Trophoblast cell (in vitro differentiated cells and primary cell): ENCODE results near the gene HGF.
"Not testable (repeated sequence)": the region's sequence is repeated elsewhere in the genome, so short reads cannot be mapped to it uniquely, and the experiment has no call there.

Source experiments
- DNase-seq, 2 donors: peaks; one replicate each; pipeline ENCODE4 v3.0.0-alpha.2; 2016
- H2AFZ ChIP-seq: 2 replicates; pipeline ENCODE4 v1.6.1; 2013; ENCODE audit warnings: low read length, moderate library complexity, mild to moderate bottlenecking; ENCODE audit not compliant: insufficient read depth, poor library complexity
- H2AK5ac ChIP-seq: 2 replicates; pipeline ENCODE4 v1.6.1; 2013; ENCODE audit warnings: mild to moderate bottlenecking, low read length
- H2BK120ac ChIP-seq: 2 replicates; pipeline ENCODE4 v1.6.1; 2013; ENCODE audit warnings: low read length, mild to moderate bottlenecking, moderate library complexity; ENCODE audit not compliant: insufficient read depth, poor library complexity
- H2BK12ac ChIP-seq: 2 replicates; pipeline ENCODE4 v1.6.1; 2013; ENCODE audit warnings: mild to moderate bottlenecking, low read length, moderate library complexity
- H2BK5ac ChIP-seq: 2 replicates; pipeline ENCODE4 v1.6.1; 2013; ENCODE audit warnings: low read length, low read depth, moderate library complexity, mild to moderate bottlenecking; ENCODE audit not compliant: poor library complexity
- H3K14ac ChIP-seq: 2 replicates; pipeline ENCODE4 v1.6.1; 2013; ENCODE audit warnings: mild to moderate bottlenecking, low read length
- H3K18ac ChIP-seq: 2 replicates; pipeline ENCODE4 v1.6.1; 2013; ENCODE audit warnings: mild to moderate bottlenecking, low read length
- H3K23ac ChIP-seq: 2 replicates; pipeline ENCODE4 v1.6.1; 2013; ENCODE audit warnings: low read length
- H3K27ac ChIP-seq: 2 replicates; pipeline ENCODE4 v1.5.1; 2013; ENCODE audit warnings: low read depth, mild to moderate bottlenecking, inconsistent platforms, low read length, moderate library complexity
- H3K27me3 ChIP-seq: 2 replicates; pipeline ENCODE4 v1.6.1; 2013; ENCODE audit warnings: inconsistent platforms, mild to moderate bottlenecking, low read length, moderate library complexity; ENCODE audit not compliant: insufficient read depth
- H3K36me3 ChIP-seq, 2 experiments: 1 replicate in 1 of 2; 2 replicates in 1 of 2; pipeline ENCODE4 v1.6.1; 2013; ENCODE audit warnings: low read length in 2 of 2, mild to moderate bottlenecking in 2 of 2, moderate library complexity in 1 of 2; ENCODE audit not compliant: insufficient read depth in 2 of 2, control insufficient read depth in 1 of 2
- H3K4ac ChIP-seq: 2 replicates; pipeline ENCODE4 v1.6.1; 2013; ENCODE audit warnings: low read depth, mild to moderate bottlenecking, low read length, moderate library complexity
- H3K4me1 ChIP-seq, 2 experiments: 1 replicate in 1 of 2; 2 replicates in 1 of 2; pipeline ENCODE4 v1.6.1; 2013; ENCODE audit warnings: low read length in 2 of 2, mild to moderate bottlenecking in 2 of 2, moderate library complexity in 1 of 2; ENCODE audit not compliant: insufficient read depth in 2 of 2, control insufficient read depth in 1 of 2
- H3K4me2 ChIP-seq: 2 replicates; pipeline ENCODE4 v1.6.1; 2013; ENCODE audit warnings: inconsistent platforms, mild to moderate bottlenecking, low read length, moderate library complexity
- H3K4me3 ChIP-seq: 2 replicates; pipeline ENCODE4 v1.5.1; 2013; ENCODE audit warnings: mild to moderate bottlenecking, low read depth, low read length, inconsistent platforms
- H3K79me1 ChIP-seq: one replicate; pipeline ENCODE4 v1.6.1; 2013; ENCODE audit warnings: low read length
- H3K79me2 ChIP-seq: 2 replicates; pipeline ENCODE4 v1.6.1; 2013; ENCODE audit warnings: low read length, mild to moderate bottlenecking; ENCODE audit not compliant: control insufficient read depth, insufficient read depth, poor library complexity
- H3K9ac ChIP-seq: 2 replicates; pipeline ENCODE4 v1.6.1; 2013; ENCODE audit warnings: mild to moderate bottlenecking, low read length
- H3K9me3 ChIP-seq: 2 replicates; pipeline ENCODE4 v1.6.1; 2013; ENCODE audit warnings: low read depth, mild to moderate bottlenecking, control low read depth, inconsistent platforms, low read length; ENCODE audit not compliant: insufficient read depth
- H4K12ac ChIP-seq: 2 replicates; pipeline ENCODE4 v1.6.1; 2013; ENCODE audit warnings: low read depth, mild to moderate bottlenecking, low read length, moderate library complexity
- H4K8ac ChIP-seq: 2 replicates; pipeline ENCODE4 v1.6.1; 2013; ENCODE audit warnings: low read depth, mild to moderate bottlenecking, low read length, moderate library complexity
- H4K91ac ChIP-seq: one replicate; pipeline ENCODE4 v1.6.1; 2013; ENCODE audit warnings: low read depth, mild to moderate bottlenecking, low read length, moderate library complexity
- WGBS: extraction: QIAGEN DNeasy Blood & Tissue Kit; methylation state at CpG from one replicate; pipeline ENCODE4 v1.1.7; 2013; ENCODE audit warnings: missing lambda C conversion rate; ENCODE audit not compliant: insufficient read length, insufficient coverage; ENCODE audit errors: extremely low coverage; 5-methylcytosine and 5-hydroxymethylcytosine counted together

HGF gene

DNA sequence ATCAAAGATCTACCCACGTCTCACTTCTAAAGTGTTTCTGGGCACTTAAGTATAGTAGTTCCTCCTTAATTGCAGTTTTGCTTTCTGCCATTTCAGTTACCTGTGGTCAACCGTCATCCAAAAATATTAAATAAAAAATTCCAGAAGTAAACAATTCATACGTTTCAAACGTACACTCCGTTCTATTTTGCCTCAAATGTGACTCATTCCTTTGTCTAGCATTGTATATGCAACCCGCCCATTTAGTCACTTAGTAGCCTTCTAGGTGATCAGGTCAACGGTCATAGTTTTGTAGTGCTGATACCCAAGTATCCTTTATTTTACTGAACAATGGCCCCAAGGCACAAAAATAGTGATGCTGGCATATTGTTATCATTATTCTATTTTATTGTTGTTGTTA is 33.8 kb downstream of the HGF start:
- Histone ChIP-seq H3K4me2 (no peak overlapping the region), H3K14ac (no peak overlapping the region), H2BK5ac (no peak overlapping the region), H2AK5ac (no peak overlapping the region), H2BK120ac (no peak overlapping the region), H3K9me3 (no peaks in the 10 kb centered on the region), H3K27me3 (no peaks in the 10 kb centered on the region), H3K79me1 (no peaks in the 10 kb centered on the region), H2BK12ac (no peak overlapping the region), H4K91ac (no peak overlapping the region), H4K8ac (no peak overlapping the region), H3K18ac (no peak overlapping the region), H3K27ac (no peak overlapping the region), H3K4me3 (no peak overlapping the region), H3K36me3 (no peaks in the 10 kb centered on the region), H4K12ac (no peak overlapping the region), H3K23ac (no peak overlapping the region), H3K4me1 (no peaks in the 10 kb centered on the region), H3K4ac (no peak overlapping the region), H3K79me2 (no peaks in the 10 kb centered on the region), H2AFZ (no peak overlapping the region), H3K9ac (no peak overlapping the region)
- 100% methylated on average over 3 of the region's 7 CpGs for WGBS
- DNase-seq: no peak

DNA sequence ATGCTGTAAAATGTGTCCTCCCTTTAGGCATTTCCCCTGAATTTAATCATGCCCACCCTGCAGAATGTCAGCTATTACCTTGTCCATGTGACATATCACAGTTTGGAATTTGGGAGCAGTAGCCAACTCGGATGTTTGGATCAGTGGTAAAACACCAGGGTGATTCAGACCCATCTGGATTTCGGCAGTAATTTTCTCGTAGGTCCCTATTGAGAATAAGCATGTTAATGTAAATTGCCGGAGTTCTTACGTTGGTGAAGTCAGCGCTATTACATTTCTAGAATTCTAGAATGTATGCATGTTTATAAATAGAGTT is 44.1 kb downstream of the HGF start:
- Histone ChIP-seq H3K27me3 (no peaks in the 10 kb centered on the region), H2BK120ac (no peak overlapping the region), H3K9me3 (no peaks in the 10 kb centered on the region), H3K36me3 (no peaks in the 10 kb centered on the region), H4K12ac (no peak overlapping the region), H3K27ac (no peak overlapping the region), H3K79me1 (no peaks in the 10 kb centered on the region), H2AK5ac (no peak overlapping the region), H3K18ac (no peak overlapping the region), H3K4ac (no peak overlapping the region), H2AFZ (no peak overlapping the region), H3K4me1 (peaks cover 0 to 2% of the 10 kb centered on the region in 2 experiments), H3K14ac (no peak overlapping the region), H3K4me3 (no peak overlapping the region), H3K4me2 (peak overlapping the region; percentile 25), H3K9ac (no peak overlapping the region), H2BK5ac (no peak overlapping the region), H3K79me2 (no peaks in the 10 kb centered on the region), H4K91ac (no peak overlapping the region), H4K8ac (no peak overlapping the region), H2BK12ac (no peak overlapping the region), H3K23ac (no peak overlapping the region)
- no CpG with 5 or more reads among the region's 6 CpGs for WGBS
- no peak for DNase-seq

DNA sequence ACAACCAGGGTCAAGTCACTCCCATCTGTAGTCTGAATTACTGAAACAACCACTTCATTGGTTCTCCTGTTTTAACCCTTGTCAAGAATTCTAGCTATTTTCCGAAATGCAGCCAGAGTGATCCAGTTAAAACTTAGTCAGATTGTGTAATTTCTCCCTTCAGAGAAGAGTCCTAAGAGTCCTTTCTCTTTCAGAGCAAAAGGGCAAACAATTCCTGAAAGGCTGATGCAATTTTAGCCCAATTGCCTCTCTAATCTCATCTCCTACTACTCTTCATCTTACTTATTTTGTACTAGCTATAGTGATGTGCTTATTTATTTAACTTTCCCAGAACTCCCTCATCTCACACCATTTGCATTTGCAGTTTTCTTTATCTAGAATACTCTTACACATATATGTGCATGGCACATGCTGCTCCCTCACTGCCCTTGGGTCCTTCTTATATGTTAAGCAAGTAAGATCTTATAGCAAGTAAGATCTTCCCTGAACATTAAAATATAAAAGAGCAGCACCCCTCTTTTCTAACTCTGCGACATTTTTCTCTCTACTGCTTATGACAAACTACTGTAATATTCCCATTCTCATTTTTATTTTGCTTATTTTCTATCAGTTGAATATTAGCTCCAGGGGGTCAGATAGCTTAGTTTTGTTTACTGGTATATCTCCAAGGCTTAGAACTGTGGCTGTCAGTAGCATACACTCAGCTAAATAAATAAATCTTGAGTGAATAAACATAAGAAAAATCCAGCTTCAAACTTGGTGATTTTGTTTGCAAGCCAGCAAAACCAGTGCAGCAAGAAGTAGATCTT is 44.6 kb downstream of the HGF start:
- no peaks in the 10 kb centered on the region for H3K36me3 ChIP-seq
- no peak overlapping the region for H3K9ac ChIP-seq
- H3K9me3 ChIP-seq: no peaks in the 10 kb centered on the region
- no peaks in the 10 kb centered on the region for H3K79me2 ChIP-seq
- H3K14ac ChIP-seq: no peak overlapping the region
- no peak overlapping the region for H2AK5ac ChIP-seq
- H4K91ac ChIP-seq: no peak overlapping the region
- H3K4me3 ChIP-seq: no peak overlapping the region
- no peaks in the 10 kb centered on the region for H3K79me1 ChIP-seq
- no peak overlapping the region for H2BK12ac ChIP-seq
- H4K8ac ChIP-seq: no peak overlapping the region
- H3K27ac ChIP-seq: no peak overlapping the region
- no peak overlapping the region for H3K18ac ChIP-seq
- WGBS: no CpG with 5 or more reads among the region's 2 CpGs
- no peaks in the 10 kb centered on the region for H3K27me3 ChIP-seq
- no peak overlapping the region for H3K23ac ChIP-seq
- no peak overlapping the region for H2BK5ac ChIP-seq
- no peak overlapping the region for H2AFZ ChIP-seq
- no peak overlapping the region for H4K12ac ChIP-seq
- H3K4me1 ChIP-seq: peaks cover 0 to 2% of the 10 kb centered on the region in 2 experiments
- no peak for DNase-seq
- H2BK120ac ChIP-seq: no peak overlapping the region
- H3K4me2 ChIP-seq: peak overlapping the region; percentile 25
- H3K4ac ChIP-seq: no peak overlapping the region

DNA sequence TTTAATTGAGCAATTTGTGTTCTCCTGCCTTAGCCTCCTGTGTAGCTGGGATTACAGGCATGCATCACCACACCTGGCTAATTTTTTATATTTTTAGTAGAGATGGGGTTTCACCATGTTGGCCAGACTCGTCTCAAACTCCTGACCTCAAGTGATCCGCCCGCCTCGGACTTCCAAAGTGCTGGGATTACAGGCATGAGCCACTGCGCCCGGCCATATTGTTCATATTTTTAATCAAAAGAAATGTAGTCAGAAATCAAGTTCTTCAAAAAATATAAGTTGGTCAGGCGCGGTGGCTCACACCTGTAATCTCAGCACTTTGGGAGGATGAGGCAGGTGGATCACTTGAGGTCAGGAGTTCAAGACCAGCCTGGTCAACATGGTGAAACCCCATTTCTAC is 47.6 kb downstream of the HGF start:
- not testable (repeated sequence) for H3K18ac ChIP-seq, H3K4ac ChIP-seq, DNase-seq

More for the DNA sequence above, 47.6 kb downstream of the HGF start:
- H4K8ac ChIP-seq, H2AFZ ChIP-seq, H3K36me3 ChIP-seq, H2BK120ac ChIP-seq, H3K79me2 ChIP-seq, H4K12ac ChIP-seq, H2BK5ac ChIP-seq, H2AK5ac ChIP-seq, H3K27ac ChIP-seq, H3K23ac ChIP-seq, H3K4me3 ChIP-seq, H4K91ac ChIP-seq, H3K9ac ChIP-seq, H3K79me1 ChIP-seq, H3K27me3 ChIP-seq, H3K4me2 ChIP-seq, H3K9me3 ChIP-seq, H3K4me1 ChIP-seq, H3K14ac ChIP-seq, H2BK12ac ChIP-seq: not testable (repeated sequence)
- WGBS: no CpG with 5 or more reads among the region's 8 CpGs
